HG03103 (cell line): ENCODE results near the gene ASB8.
A peak's percentile ranks its signal among the peaks of the same experiment; 100 is the strongest.
"Not testable (repeated sequence)": the region's sequence is repeated elsewhere in the genome, so short reads cannot be mapped to it uniquely, and the experiment has no call there.

Experiments used
- ATAC-seq: cut with Tn5 transposase; IDR thresholded peaks from one replicate; pipeline ENCODE4 v1.9.1; 2021; ENCODE audit warnings: low read depth; ENCODE audit not compliant: unreplicated experiment

ASB8 gene

GRCh38 chr12:48183091-48183875 lies 26.0 kb upstream of the ASB8 start, which contains the start of gene CCDC184:
Gene CCDC184 (plus strand): TSS chr12:48183644. CDS start chr12:48184123, 479 bp downstream.
- peak; percentile 50 for ATAC-seq

GRCh38 chr12:48182631-48183030 lies 25.3 kb upstream of the ASB8 start:
- ATAC-seq: no peak

- ATAC-seq: no peak
These were observed 23.7 kb upstream of the ASB8 start for GRCh38 chr12:48180857-48181495.

GRCh38 chr12:48180424-48180823 lies 23.1 kb upstream of the ASB8 start:
- no peak for ATAC-seq

- ATAC-seq: no peak
These were observed 22.2 kb upstream of the ASB8 start for GRCh38 chr12:48179466-48179865.

- ATAC-seq: no peak
These were observed 20.7 kb upstream of the ASB8 start for GRCh38 chr12:48177982-48178381.

GRCh38 chr12:48176417-48176751 lies 19.1 kb upstream of the ASB8 start:
- ATAC-seq: no peak

- no peak for ATAC-seq
These were observed 18.5 kb upstream of the ASB8 start for GRCh38 chr12:48175613-48176416.

- no peak for ATAC-seq
These were observed 11.7 kb upstream of the ASB8 start for GRCh38 chr12:48169011-48169410.

- ATAC-seq: no peak
These were observed 8.0 kb upstream of the ASB8 start for GRCh38 chr12:48165089-48165981.

- no peak for ATAC-seq
These were observed 7.1 kb upstream of the ASB8 start for GRCh38 chr12:48164451-48164850.

GRCh38 chr12:48163150-48163747 lies 5.9 kb upstream of the ASB8 start:
- no peak for ATAC-seq

- ATAC-seq: no peak
These were observed 3.5 kb upstream of the ASB8 start for GRCh38 chr12:48160807-48161206.

GRCh38 chr12:48160046-48160445 lies 2.7 kb upstream of the ASB8 start:
- no peak for ATAC-seq

GRCh38 chr12:48157889-48158370 lies 615 bp upstream of the ASB8 start:
- no peak for ATAC-seq

- no peak for ATAC-seq
These were observed 680 bp downstream of the ASB8 start for GRCh38 chr12:48156652-48157017.

GRCh38 chr12:48155786-48156185 lies 1.5 kb downstream of the ASB8 start:
- not testable (repeated sequence) for ATAC-seq

- ATAC-seq: no peak
These were observed 6.1 kb downstream of the ASB8 start for GRCh38 chr12:48151103-48151771.

GRCh38 chr12:48145981-48146380 lies 11.3 kb downstream of the ASB8 start:
- ATAC-seq: no peak
